GM12878 (cell line): ENCODE measurements around the gene MT1X. TPM values are rescaled to one million over a fixed set of nuclear protein-coding genes. Genes with fewer than 3 reads are reported as not detected.

Source experiments
- ATAC-seq: fragments of 200-7000 bp; cut with Tn5 transposase; 3 replicates; pipeline ENCODE4 v1.9.1; 2020; ENCODE audit warnings: mild to moderate bottlenecking, moderate library complexity
- BruUV-seq: library from RNA; stranded (reverse); fragments of 400-500 nt; replicated peaks from 2 replicates; lab custom pipeline; 2021; lab: Mats Ljungman, UMichigan
- CTCF ChIA-PET: fragments of 300-600 bp; sonication (Branson Sonifier 250); formaldehyde crosslinking; extraction: SDS; loops from one replicate; lab custom pipeline; 2021; ENCODE audit warnings: inconsistent platforms; lab: Yijun Ruan, JAX
- POLR2A ChIA-PET: fragments of 350-600 bp; formaldehyde crosslinking; extraction: SDS; loops from one replicate; lab custom pipeline; 2021; ENCODE audit warnings: inconsistent platforms; lab: Charles Lee
- RAD21 ChIA-PET: fragments of 300-600 bp; sonication (Branson Sonifier 250); formaldehyde crosslinking; loops from one replicate; lab custom pipeline; 2023; ENCODE audit warnings: antibody characterized with exemption; ENCODE audit not compliant: unreplicated experiment; lab: Charles Lee
- SMC1A ChIA-PET: fragments of 300-600 bp; sonication (Branson Sonifier 250); formaldehyde crosslinking; loops from one replicate; lab custom pipeline; 2023; ENCODE audit not compliant: unreplicated experiment, uncharacterized antibody; lab: Charles Lee
- DNase-seq: peaks from one replicate; pipeline ENCODE4 v3.0.0-alpha.2; 2011; ENCODE audit warnings: low read depth, low spot score
- FAIRE-seq: peaks from 3 replicates; lab custom pipeline; 2011; peaks lifted over from hg19 to GRCh38; lab: Jason Lieb, UNC
- H2AFZ ChIP-seq: 2 replicates; pipeline ENCODE4 v1.6.0; 2011; ENCODE audit warnings: low read depth, low read length, control low read depth; ENCODE audit not compliant: control insufficient read depth
- H3K27ac ChIP-seq: 2 replicates; pipeline ENCODE4 v1.5.1; 2011; ENCODE audit warnings: control low read depth; ENCODE audit not compliant: control insufficient read depth, insufficient read depth
- H3K27me3 ChIP-seq, 2 experiments: replicated peaks in 1 of 2; 2 replicates each; pipeline versions ENCODE4 v1.6.0 to v1.6.1; 2011; ENCODE audit warnings: low read length in 1 of 2; ENCODE audit not compliant: control insufficient read depth in 2 of 2, insufficient read depth in 2 of 2
- H3K36me3 ChIP-seq, 2 experiments: 2 replicates each; pipeline ENCODE4 v1.5.1; 2011; ENCODE audit warnings: low read length in 1 of 2; ENCODE audit not compliant: control insufficient read depth in 2 of 2, insufficient read depth in 2 of 2
- H3K4me1 ChIP-seq: 2 replicates; pipeline ENCODE4 v1.6.1; 2011; ENCODE audit warnings: mild to moderate bottlenecking, low read length, moderate library complexity, mixed read lengths; ENCODE audit not compliant: control insufficient read depth, insufficient read depth
- H3K4me2 ChIP-seq: 2 replicates; pipeline ENCODE4 v1.6.0; 2011; ENCODE audit warnings: control low read depth; ENCODE audit not compliant: control insufficient read depth, insufficient read depth
- H3K4me3 ChIP-seq: fragments of 200-600 bp; sonication (generic); 2 replicates; pipeline ENCODE4 v1.5.1; 2016
- H3K79me2 ChIP-seq: 2 replicates; pipeline ENCODE4 v1.6.0; 2011; ENCODE audit warnings: low read length; ENCODE audit not compliant: control insufficient read depth, insufficient read depth
- H3K9ac ChIP-seq: 2 replicates; pipeline ENCODE4 v1.8.0; 2011; ENCODE audit warnings: low read length, control low read depth, mixed read lengths; ENCODE audit not compliant: control insufficient read depth, insufficient read depth
- H3K9me3 ChIP-seq: replicated peaks from 3 replicates; pipeline ENCODE4 v1.5.1; 2011; ENCODE audit warnings: mild to moderate bottlenecking, low read length; ENCODE audit not compliant: control insufficient read depth, insufficient read depth
- H4K20me1 ChIP-seq: 2 replicates; pipeline ENCODE4 v1.6.0; 2011; ENCODE audit not compliant: control insufficient read depth, insufficient read depth
- CBX3 ChIP-seq: fragments of 200-600 bp; sonication (generic); IDR thresholded peaks from 2 replicates; pipeline ENCODE4 v1.6.1; 2016; ENCODE audit warnings: low read depth, borderline replicate concordance
- EP300 ChIP-seq, 2 experiments: fragments of 150-350 bp in 1 of 2; IDR thresholded peaks; 2 replicates each; pipeline ENCODE4 v1.6.1; 2011 to 2012; ENCODE audit warnings: low read depth in 2 of 2, low read length in 2 of 2, borderline replicate concordance in 1 of 2, improper control_type of control experiment in 1 of 2, inconsistent platforms in 1 of 2; ENCODE audit not compliant: control insufficient read depth in 1 of 2
- MLLT1 ChIP-seq: fragments of 450-650 bp; IDR thresholded peaks from 2 replicates; pipeline ENCODE4 v1.6.1; 2016; ENCODE audit warnings: mild to moderate bottlenecking
- MYB ChIP-seq: fragments of 150-350 bp; IDR thresholded peaks from 2 replicates; pipeline ENCODE4 v1.6.1; 2014; ENCODE audit warnings: mild to moderate bottlenecking, low read depth, low read length, borderline replicate concordance
- REST ChIP-seq: IDR thresholded peaks from 2 replicates; pipeline ENCODE4 v1.6.1; 2012; ENCODE audit warnings: mild to moderate bottlenecking, low read depth, low read length
- TCF7 ChIP-seq: IDR thresholded peaks from 2 replicates; pipeline ENCODE4 v1.6.1; 2014; ENCODE audit warnings: antibody characterized with exemption, borderline replicate concordance
- ZNF207 ChIP-seq: fragments of 450-650 bp; IDR thresholded peaks from 2 replicates; pipeline ENCODE4 v1.6.1; 2014; ENCODE audit warnings: antibody characterized with exemption, mild to moderate bottlenecking, borderline replicate concordance
- WGBS: methylation state at CpG from one replicate; pipeline ENCODE4 v1.1.6; 2016; ENCODE audit warnings: low lambda C conversion rate; ENCODE audit not compliant: insufficient replicate concordance, insufficient coverage; ENCODE audit errors: missing lambda C conversion rate; 5-methylcytosine and 5-hydroxymethylcytosine counted together
- in situ Hi-C: fragments of 300-500 bp; cut with MboI; formaldehyde crosslinking; loops from 9 replicates; pipeline ENCODE4 v1.14.3; 2018; ENCODE audit warnings: mixed read lengths
- intact Hi-C: fragments of 100-400 bp; cut with micrococcal nuclease; formaldehyde crosslinking; loops from one replicate; pipeline ENCODE4 v1.14.2; 2022; ENCODE audit not compliant: unreplicated experiment
- polyA plus RNA-seq, 11 experiments: library from polyadenylated mRNA; depleted of rRNA in 4 of 11; unstranded in 6 of 11; stranded (reverse) in 5 of 11; fragments of >200 nt; fragmentation: Nextera tagmentation in 4 of 11; fragmentation: Illumina TruSeq in 1 of 11; extraction: Ambion mirVana in 4 of 11; extraction: Trizol in 1 of 11; gene quantifications; 1 replicate in 1 of 11; 2 replicates in 10 of 11; pipeline versions ENCODE4 v1.2.1 to v1.2.3, GENCODE V29; 2011 to 2016; ENCODE audit warnings: inconsistent platforms in 2 of 11, missing spikeins in 2 of 11, low read depth in 1 of 11
- total RNA-seq, 4 experiments: library from RNA; depleted of rRNA in 3 of 4; stranded (reverse); fragments of >200 nt in 3 of 4; fragmentation: Illumina TruSeq in 1 of 4; extraction: Trizol in 1 of 4; gene quantifications; 2 replicates each; pipeline versions ENCODE4 v1.2.1 to v1.2.3, GENCODE V29; 2013 to 2021

Gene MT1X
- total and polyA plus RNA-seq, 10 of the 15 experiments (the other 5 are each of a cell fraction or from before 2014, with no cell fraction given): 5.8 to 65.6 (median 15.4) TPM

GRCh38 chr16:56637814-56638750 lies 44.2 kb upstream of the MT1X start, which contains the start of gene MT1A:
MT1A (plus strand) TSS chr16:56638666; CDS start chr16:56638739, 73 bp downstream.
- ChIA-PET POLR2A (no interaction called here), SMC1A (no interaction called here), RAD21 (no interaction called here), CTCF (interaction anchor here (0.9 kb wide), 1 partner anchor 37 kb away, joined by 4 read pairs; no protein-coding TSS in a partner anchor)
- Histone ChIP-seq H3K36me3 (no peaks in the 10 kb centered on the region), H3K4me3 (no peak within 1 kb of the TSS), H3K9ac (no peak within 1 kb of the TSS), H3K27me3 (peaks cover 6 to 23% of the 10 kb centered on the region in 2 experiments), H3K4me1 (no peaks in the 10 kb centered on the region), H4K20me1 (no peaks in the 10 kb centered on the region), H3K9me3 (no peaks in the 10 kb centered on the region), H3K4me2 (no peak within 1 kb of the TSS), H3K79me2 (no peaks in the 10 kb centered on the region), H2AFZ (no peak within 1 kb of the TSS), H3K27ac (no peak within 1 kb of the TSS)
- 29% methylated on average over 64 of the region's 68 CpGs for WGBS
- no peak for TF ChIP-seq EP300 (IDR thresholded peaks at IDR 0.05; ENCODE audit: borderline replicate concordance in 1 of 2, control insufficient read depth in 1 of 2, low read depth in 2 of 2, low read length in 2 of 2)
- DNase-seq (no peak), FAIRE-seq (no peak), ATAC-seq (no peak; the same call in 2 of the 3 replicates)
- BruUV-seq: no TSS peak
- in situ Hi-C loops: no loop called here
- intact Hi-C loops: no loop called here

GRCh38 chr16:56639045-56639444 lies 43.2 kb upstream of the MT1X start:
- no peak overlapping the region for H3K27ac ChIP-seq
- ChIA-PET CTCF (no interaction called here), POLR2A (no interaction called here), RAD21 (no interaction called here), SMC1A (no interaction called here)
- H3K36me3 ChIP-seq: no peaks in the 10 kb centered on the region
- peaks cover 12 to 23% of the 10 kb centered on the region in 2 experiments; a peak in 3 of 4 replicates for H3K27me3 ChIP-seq
- no peak for FAIRE-seq
- no peak overlapping the region for H2AFZ ChIP-seq
- DNase-seq: no peak
- H3K9me3 ChIP-seq: no peaks in the 10 kb centered on the region
- H3K4me2 ChIP-seq: no peak overlapping the region
- no peaks in the 10 kb centered on the region for H3K79me2 ChIP-seq
- intact Hi-C loops: no loop called here
- in situ Hi-C loops: no loop called here
- TF ChIP-seq MLLT1: no peak
- no peak for TF ChIP-seq ZNF207
- no peak for TF ChIP-seq TCF7
- no peak for TF ChIP-seq MYB
- no peak for TF ChIP-seq CBX3
- TF ChIP-seq REST: no peak
- TF ChIP-seq, all 136 proteins: peak for 0
- no TSS peak for BruUV-seq
- ATAC-seq: no peak
- Histone ChIP-seq H4K20me1 (no peaks in the 10 kb centered on the region), H3K4me3 (no peak overlapping the region), H3K4me1 (no peaks in the 10 kb centered on the region), H3K9ac (no peak overlapping the region)
- WGBS: 8% methylated on average over 1 of the region's 1 CpG
